Aorta (tissue), 5 donors: ENCODE measurements around the gene ZMYND11. TPM values are rescaled to one million over a fixed set of nuclear protein-coding genes. Genes with fewer than 3 reads are reported as not detected.
"Not testable (repeated sequence)": the region's sequence is repeated elsewhere in the genome, so short reads cannot be mapped to it uniquely, and the experiment has no call there.

ENCODE experiments used
- ATAC-seq: fragments of 200-7000 bp; cut with Tn5 transposase; one replicate; pipeline ENCODE4 v1.9.1; 2022; ENCODE audit warnings: moderate library complexity; ENCODE audit not compliant: low FRiP score
- DNase-seq, 2 donors: peaks; one replicate each; pipeline ENCODE4 v3.0.0-alpha.2; 2020
- H3K27ac ChIP-seq, 2 donors: one replicate each; pipeline ENCODE4 v1.5.1; 2013; ENCODE audit warnings: low read length in 2 of 2, mild to moderate bottlenecking in 2 of 2, moderate library complexity in 2 of 2, control low read depth in 1 of 2, inconsistent platforms in 1 of 2, low read depth in 1 of 2
- H3K27me3 ChIP-seq, 2 donors: one replicate each; pipeline ENCODE4 v1.6.1; 2013; ENCODE audit warnings: control low read depth in 1 of 2, low read length in 1 of 2, mild to moderate bottlenecking in 1 of 2, moderate library complexity in 1 of 2; ENCODE audit not compliant: insufficient read depth in 2 of 2, control insufficient read depth in 1 of 2
- H3K36me3 ChIP-seq, 2 donors: one replicate each; pipeline ENCODE4 v1.6.1; 2013; ENCODE audit warnings: control low read depth in 1 of 2, low read length in 1 of 2, mild to moderate bottlenecking in 1 of 2; ENCODE audit not compliant: insufficient read depth in 2 of 2, control insufficient read depth in 1 of 2
- H3K4me1 ChIP-seq, 2 donors: one replicate each; pipeline ENCODE4 v1.6.1; 2013; ENCODE audit warnings: low read length in 2 of 2, control low read depth in 1 of 2, mild to moderate bottlenecking in 1 of 2, moderate library complexity in 1 of 2; ENCODE audit not compliant: insufficient read depth in 2 of 2, control insufficient read depth in 1 of 2
- H3K4me3 ChIP-seq, 2 donors: one replicate each; pipeline ENCODE4 v1.5.1; 2013; ENCODE audit warnings: low read length in 2 of 2, control low read depth in 1 of 2, mild to moderate bottlenecking in 1 of 2
- H3K9me3 ChIP-seq: one replicate; pipeline ENCODE4 v1.6.1; 2013; ENCODE audit warnings: mild to moderate bottlenecking, low read length; ENCODE audit not compliant: control insufficient read depth
- WGBS, 2 donors: extraction: QIAGEN DNeasy Blood & Tissue Kit; methylation state at CpG; one replicate each; pipeline ENCODE4 v1.1.7; 2013; 5-methylcytosine and 5-hydroxymethylcytosine counted together
- intact Hi-C, 2 donors: fragments of 100-400 bp; cut with DNase I; formaldehyde crosslinking; loops; one replicate each; pipeline versions ENCODE4 v1.14.2 to v1.15.0; 2022
- polyA plus RNA-seq, 2 donors: library from polyadenylated mRNA; stranded (reverse); fragments of 200-250 nt; gene quantifications; one replicate each; pipeline ENCODE4 v1.2.3, GENCODE V29; 2013
- total RNA-seq, 2 donors: library from RNA; stranded (reverse); fragmentation: NEBNext Ultra II Directional; extraction: Animal tissue kit (Norgen Biotek cat#: 25700); gene quantifications; one replicate each; pipeline ENCODE4 v1.2.1, GENCODE V29; 2021
- donor health status: healthy with polysubstance abuse.
- donor health status: Bipolar disorder and iron deficiency.
- donor health status: DM: no; HTN: no; CAD: no.
- donor health status: DM: no; HTN: no; CAD: no.
- donor health status: DM: yes; HTN: yes; CAD: no.

Gene ZMYND11
- total and polyA plus RNA-seq, 4 donors = 54.7 to 79.7 (median 70.5) TPM

GRCh38 chr10:297567-297966 lies 162.3 kb downstream of the ZMYND11 start:
- intact Hi-C loops = no loop called here
- no peaks in the 10 kb centered on the region for H3K9me3 ChIP-seq
- no peak overlapping the region for H3K27ac ChIP-seq
- WGBS, 2 donors = 35 to 43% methylated on average over 6 of the region's 6 CpGs
- ATAC-seq = no peak
- DNase-seq = no peak
- H3K36me3 ChIP-seq = no peaks in the 10 kb centered on the region
- H3K4me3 ChIP-seq = no peak overlapping the region
- no peaks in the 10 kb centered on the region for H3K4me1 ChIP-seq
- no peaks in the 10 kb centered on the region for H3K27me3 ChIP-seq

GRCh38 chr10:298033-298432 lies 162.8 kb downstream of the ZMYND11 start:
- 85 to 88% methylated on average over 9 of the region's 9 CpGs for WGBS, 2 donors
- H3K27me3 ChIP-seq = no peaks in the 10 kb centered on the region
- no peak for ATAC-seq
- H3K9me3 ChIP-seq = no peaks in the 10 kb centered on the region
- no peaks in the 10 kb centered on the region for H3K4me1 ChIP-seq
- intact Hi-C loops = no loop called here
- no peak overlapping the region for H3K27ac ChIP-seq
- no peak for DNase-seq
- H3K36me3 ChIP-seq = no peaks in the 10 kb centered on the region
- H3K4me3 ChIP-seq = no peak overlapping the region

DNA sequence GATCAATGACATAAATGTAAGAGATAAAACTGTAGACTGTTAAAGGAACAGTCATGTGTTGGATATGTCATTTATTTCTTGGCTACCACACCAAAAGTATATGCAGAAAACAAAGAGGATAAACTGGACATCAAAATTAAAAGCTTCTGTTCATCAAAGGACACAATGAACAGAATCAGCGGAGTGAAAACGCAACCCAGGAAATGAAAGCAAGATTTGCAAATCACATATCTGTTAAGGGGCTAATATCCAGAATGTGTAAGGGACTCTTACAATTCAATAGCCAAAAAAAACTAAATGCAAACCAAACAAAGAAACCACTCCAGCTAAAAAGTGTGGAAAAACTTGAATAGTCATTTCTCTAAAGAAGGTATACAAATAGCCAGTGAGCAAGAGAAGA lies 164.3 kb downstream of the ZMYND11 start:
- intact Hi-C loops = no loop called here
- no peak for ATAC-seq
- Histone ChIP-seq H3K4me3 (no peak overlapping the region), H3K27ac (no peak overlapping the region), H3K9me3 (no peaks in the 10 kb centered on the region), H3K27me3 (no peaks in the 10 kb centered on the region), H3K36me3 (no peaks in the 10 kb centered on the region), H3K4me1 (no peaks in the 10 kb centered on the region)
- no peak for DNase-seq
- WGBS, 2 donors = 93 to 98% methylated on average over 2 of the region's 2 CpGs

DNA sequence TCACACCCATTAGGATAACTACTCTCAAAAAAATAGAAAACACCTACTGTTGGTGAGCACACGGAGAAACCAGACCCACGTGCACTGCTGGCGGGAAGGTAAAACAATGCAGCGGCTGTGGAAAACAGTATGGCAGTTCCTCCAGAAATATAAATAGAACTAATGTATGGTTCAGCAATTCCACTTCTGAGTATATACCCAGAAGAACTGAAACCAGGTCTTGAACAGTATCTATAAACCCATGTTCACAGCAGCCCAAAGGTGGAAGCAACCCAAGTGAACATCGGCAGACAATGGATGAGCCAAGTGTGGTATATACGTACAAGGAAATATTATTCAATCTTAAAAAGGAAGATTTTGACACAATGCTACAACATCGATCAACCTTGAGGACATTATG lies 164.7 kb downstream of the ZMYND11 start:
- DNase-seq = no peak
- Histone ChIP-seq H3K4me1 (no peaks in the 10 kb centered on the region), H3K27ac (no peak overlapping the region), H3K27me3 (no peaks in the 10 kb centered on the region), H3K36me3 (no peaks in the 10 kb centered on the region), H3K9me3 (no peaks in the 10 kb centered on the region), H3K4me3 (no peak overlapping the region)
- WGBS, 2 donors = 95 to 96% methylated on average over 7 of the region's 7 CpGs
- no peak for ATAC-seq
- intact Hi-C loops = no loop called here

- H3K27ac ChIP-seq, H3K4me3 ChIP-seq, intact Hi-C loops, DNase-seq, H3K9me3 ChIP-seq, H3K27me3 ChIP-seq, H3K36me3 ChIP-seq, ATAC-seq, H3K4me1 ChIP-seq: not testable (repeated sequence)
- 98% methylated on average over 22 to 31 of the region's 31 CpGs for WGBS, 2 donors
Observed at GRCh38 chr10:300580-300979, 165.3 kb downstream of the ZMYND11 start.

DNA sequence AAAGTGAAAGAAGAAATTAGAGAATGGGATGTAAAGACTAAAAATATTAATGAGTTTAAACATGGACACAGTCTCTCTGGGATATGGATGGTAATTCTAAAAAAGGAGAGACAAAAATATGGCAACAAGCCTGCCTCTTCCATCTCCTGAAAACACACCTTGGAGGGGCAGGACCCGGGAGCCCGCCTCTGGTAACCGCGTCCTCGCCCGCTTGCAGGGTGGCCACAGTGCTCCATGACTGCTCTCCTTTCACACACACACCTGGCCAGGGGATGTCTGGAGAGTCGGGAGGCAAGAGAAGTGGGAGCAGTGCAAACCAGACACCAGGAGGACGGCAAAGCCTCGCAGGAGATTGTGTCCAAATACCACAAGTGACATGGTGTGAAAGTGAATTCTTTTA lies 166.3 kb downstream of the ZMYND11 start:
- intact Hi-C loops = no loop called here
- 92 to 96% methylated on average over 9 of the region's 9 CpGs for WGBS, 2 donors
- H3K27me3 ChIP-seq = no peaks in the 10 kb centered on the region
- no peaks in the 10 kb centered on the region for H3K36me3 ChIP-seq
- no peaks in the 10 kb centered on the region for H3K9me3 ChIP-seq
- no peak overlapping the region for H3K4me3 ChIP-seq
- H3K27ac ChIP-seq = no peak overlapping the region
- ATAC-seq (no peak), DNase-seq (no peak)
- no peaks in the 10 kb centered on the region for H3K4me1 ChIP-seq

Other genes starting within 250 kb of the ZMYND11 start
- gene TUBB8, start 86.2 kb upstream of the ZMYND11 start, total RNA-seq = not detected
- gene TUBB8, start 86.2 kb upstream of the ZMYND11 start, polyA plus RNA-seq = not detected